HEK293 (cell line): ENCODE results near the gene APRT.
A peak's percentile ranks its signal among the peaks of the same experiment; 100 is the strongest.

Source experiments
- CTCF ChIA-PET: fragments of 350-600 bp; formaldehyde crosslinking; extraction: SDS; loops from one replicate; lab custom pipeline; 2021; ENCODE audit warnings: antibody characterized with exemption; lab: Yijun Ruan, JAX
- POLR2A ChIA-PET: fragments of 300-600 bp; formaldehyde crosslinking; extraction: SDS; loops from one replicate; lab custom pipeline; 2020; ENCODE audit warnings: antibody characterized with exemption, inconsistent platforms; lab: Yijun Ruan, JAX
- H3K27ac ChIP-seq: fragments of 200-500 bp; sonication (Bioruptor generic); 2 replicates; pipeline ENCODE4 v1.5.1; 2014; ENCODE audit warnings: low read depth, low read length, control low read depth, inconsistent platforms; ENCODE audit errors: extremely low read depth
- H3K36me3 ChIP-seq, 2 experiments: fragments of 200-500 bp in 1 of 2; sonication (Bioruptor generic) in 1 of 2; 1 replicate in 1 of 2; 2 replicates in 1 of 2; pipeline ENCODE4 v1.5.1; 2014 to 2017; ENCODE audit warnings: inconsistent platforms in 2 of 2, low read length in 2 of 2; ENCODE audit not compliant: control insufficient read depth in 2 of 2, insufficient read depth in 1 of 2
- H3K4me1 ChIP-seq: fragments of 200-500 bp; sonication (Bioruptor generic); 2 replicates; pipeline ENCODE4 v1.5.1; 2014; ENCODE audit warnings: mild to moderate bottlenecking, low read length, inconsistent platforms; ENCODE audit not compliant: control insufficient read depth, insufficient read depth
- H3K4me3 ChIP-seq: 2 replicates; pipeline ENCODE4 v1.5.1; 2011; ENCODE audit warnings: low read depth, mild to moderate bottlenecking, control low read depth, low read length, moderate library complexity
- H3K9me3 ChIP-seq: fragments of 200-500 bp; sonication (Bioruptor generic); 2 replicates; pipeline ENCODE4 v1.5.1; 2014; ENCODE audit warnings: low read depth, low read length, inconsistent platforms; ENCODE audit not compliant: control insufficient read depth, insufficient read depth
- EGR2 ChIP-seq: fragments of 450-650 bp; formaldehyde crosslinking; IDR thresholded peaks from 2 replicates; pipeline ENCODE4 v1.5.1; 2016; ENCODE audit warnings: low read depth, missing biosample characterization, missing genetic modification characterization
- FEZF1 ChIP-seq: fragments of 450-650 bp; formaldehyde crosslinking; IDR thresholded peaks from 2 replicates; pipeline ENCODE4 v1.5.1; 2016; ENCODE audit warnings: missing biosample characterization, missing genetic modification characterization
- IKZF3 ChIP-seq: fragments of 450-650 bp; IDR thresholded peaks from 2 replicates; pipeline ENCODE4 v1.5.0; 2018; ENCODE audit warnings: missing biosample characterization, mild to moderate bottlenecking, missing genetic modification characterization, moderate library complexity
- KLF10 ChIP-seq: fragments of 450-650 bp; IDR thresholded peaks from 2 replicates; pipeline ENCODE4 v1.5.1; 2018; ENCODE audit warnings: missing biosample characterization, mild to moderate bottlenecking, missing genetic modification characterization
- KLF17 ChIP-seq: fragments of 450-650 bp; formaldehyde crosslinking; IDR thresholded peaks from 2 replicates; pipeline ENCODE4 v1.5.1; 2016; ENCODE audit warnings: missing biosample characterization, missing genetic modification characterization
- KLF8 ChIP-seq: fragments of 450-650 bp; formaldehyde crosslinking; IDR thresholded peaks from 2 replicates; pipeline ENCODE4 v1.5.1; 2016; ENCODE audit warnings: missing biosample characterization, missing genetic modification characterization
- KLF9 ChIP-seq: fragments of 450-650 bp; formaldehyde crosslinking; IDR thresholded peaks from 2 replicates; pipeline ENCODE4 v1.5.1; 2016; ENCODE audit warnings: missing biosample characterization, missing genetic modification characterization, low read depth
- OSR2 ChIP-seq: fragments of 450-650 bp; formaldehyde crosslinking; IDR thresholded peaks from 2 replicates; pipeline ENCODE4 v1.5.1; 2016; ENCODE audit warnings: missing biosample characterization, missing genetic modification characterization
- WT1 ChIP-seq: fragments of 450-650 bp; formaldehyde crosslinking; IDR thresholded peaks from 2 replicates; pipeline ENCODE4 v1.5.1; 2016; ENCODE audit warnings: missing biosample characterization, missing genetic modification characterization
- YY2 ChIP-seq: fragments of 450-650 bp; formaldehyde crosslinking; IDR thresholded peaks from 2 replicates; pipeline ENCODE4 v1.5.1; 2016; ENCODE audit warnings: missing biosample characterization, missing genetic modification characterization
- ZBTB10 ChIP-seq: fragments of 450-650 bp; formaldehyde crosslinking; IDR thresholded peaks from 2 replicates; pipeline ENCODE4 v1.5.1; 2016; ENCODE audit warnings: missing biosample characterization, missing genetic modification characterization
- ZBTB17 ChIP-seq: fragments of 450-650 bp; formaldehyde crosslinking; IDR thresholded peaks from 2 replicates; pipeline ENCODE4 v1.5.1; 2016; ENCODE audit warnings: missing biosample characterization, missing genetic modification characterization
- ZFHX2 ChIP-seq: fragments of 450-650 bp; formaldehyde crosslinking; conservative IDR thresholded peaks from 2 replicates; pipeline ENCODE4 v1.5.1; 2016; ENCODE audit warnings: missing biosample characterization, missing genetic modification characterization
- ZNF223 ChIP-seq: fragments of 450-650 bp; formaldehyde crosslinking; IDR thresholded peaks from 2 replicates; pipeline ENCODE4 v1.5.1; 2016; ENCODE audit warnings: missing biosample characterization, missing genetic modification characterization
- ZNF324 ChIP-seq: fragments of 450-650 bp; formaldehyde crosslinking; IDR thresholded peaks from 2 replicates; pipeline ENCODE4 v1.5.1; 2016; ENCODE audit warnings: missing biosample characterization, missing genetic modification characterization
- ZNF335 ChIP-seq: fragments of 450-650 bp; formaldehyde crosslinking; conservative IDR thresholded peaks from 2 replicates; pipeline ENCODE4 v1.5.1; 2016; ENCODE audit warnings: missing biosample characterization, missing genetic modification characterization
- ZNF341 ChIP-seq: fragments of 450-650 bp; formaldehyde crosslinking; IDR thresholded peaks from 2 replicates; pipeline ENCODE4; 2016; ENCODE audit warnings: low read depth, missing biosample characterization, missing genetic modification characterization
- ZNF366 ChIP-seq: fragments of 450-650 bp; formaldehyde crosslinking; conservative IDR thresholded peaks from 2 replicates; pipeline ENCODE4 v1.5.1; 2016; ENCODE audit warnings: missing biosample characterization, missing genetic modification characterization
- ZNF48 ChIP-seq: fragments of 450-650 bp; formaldehyde crosslinking; IDR thresholded peaks from 2 replicates; pipeline ENCODE4 v1.5.1; 2016; ENCODE audit warnings: missing biosample characterization, missing genetic modification characterization
- ZNF555 ChIP-seq: fragments of 450-650 bp; formaldehyde crosslinking; conservative IDR thresholded peaks from 2 replicates; pipeline ENCODE4 v1.5.1; 2017; ENCODE audit warnings: missing biosample characterization, mild to moderate bottlenecking, missing genetic modification characterization, inconsistent platforms
- ZNF830 ChIP-seq: fragments of 450-650 bp; IDR thresholded peaks from 2 replicates; pipeline ENCODE4 v1.5.0; 2018; ENCODE audit warnings: missing biosample characterization, missing genetic modification characterization, low read depth, mild to moderate bottlenecking, moderate library complexity
- ZNF843 ChIP-seq: fragments of 450-650 bp; formaldehyde crosslinking; IDR thresholded peaks from 2 replicates; pipeline ENCODE4 v1.5.1; 2016; ENCODE audit warnings: missing biosample characterization, missing genetic modification characterization
- ZSCAN23 ChIP-seq: fragments of 450-650 bp; formaldehyde crosslinking; IDR thresholded peaks from 2 replicates; pipeline ENCODE4 v1.5.1; 2016; ENCODE audit warnings: missing biosample characterization, missing genetic modification characterization
- ZSCAN30 ChIP-seq: fragments of 450-650 bp; IDR thresholded peaks from 2 replicates; pipeline ENCODE4 v1.5.1; 2018; ENCODE audit warnings: missing biosample characterization, mild to moderate bottlenecking, missing genetic modification characterization, moderate library complexity
- TF ChIP-seq, protein P1 (sequence below): fragments of 450-650 bp; formaldehyde crosslinking; conservative IDR thresholded peaks from 2 replicates; pipeline ENCODE4 v1.5.1; 2016; ENCODE audit warnings: low read depth, missing biosample characterization, missing genetic modification characterization
- TF ChIP-seq, protein P2 (sequence below): fragments of 450-650 bp; formaldehyde crosslinking; IDR thresholded peaks from 2 replicates; pipeline ENCODE4 v1.5.1; 2016; ENCODE audit warnings: missing biosample characterization, missing genetic modification characterization

Gene APRT

GRCh38 chr16:88771294-88771772 lies 40.4 kb downstream of the APRT start (continued):
- TF ChIP-seq, protein P1, sequence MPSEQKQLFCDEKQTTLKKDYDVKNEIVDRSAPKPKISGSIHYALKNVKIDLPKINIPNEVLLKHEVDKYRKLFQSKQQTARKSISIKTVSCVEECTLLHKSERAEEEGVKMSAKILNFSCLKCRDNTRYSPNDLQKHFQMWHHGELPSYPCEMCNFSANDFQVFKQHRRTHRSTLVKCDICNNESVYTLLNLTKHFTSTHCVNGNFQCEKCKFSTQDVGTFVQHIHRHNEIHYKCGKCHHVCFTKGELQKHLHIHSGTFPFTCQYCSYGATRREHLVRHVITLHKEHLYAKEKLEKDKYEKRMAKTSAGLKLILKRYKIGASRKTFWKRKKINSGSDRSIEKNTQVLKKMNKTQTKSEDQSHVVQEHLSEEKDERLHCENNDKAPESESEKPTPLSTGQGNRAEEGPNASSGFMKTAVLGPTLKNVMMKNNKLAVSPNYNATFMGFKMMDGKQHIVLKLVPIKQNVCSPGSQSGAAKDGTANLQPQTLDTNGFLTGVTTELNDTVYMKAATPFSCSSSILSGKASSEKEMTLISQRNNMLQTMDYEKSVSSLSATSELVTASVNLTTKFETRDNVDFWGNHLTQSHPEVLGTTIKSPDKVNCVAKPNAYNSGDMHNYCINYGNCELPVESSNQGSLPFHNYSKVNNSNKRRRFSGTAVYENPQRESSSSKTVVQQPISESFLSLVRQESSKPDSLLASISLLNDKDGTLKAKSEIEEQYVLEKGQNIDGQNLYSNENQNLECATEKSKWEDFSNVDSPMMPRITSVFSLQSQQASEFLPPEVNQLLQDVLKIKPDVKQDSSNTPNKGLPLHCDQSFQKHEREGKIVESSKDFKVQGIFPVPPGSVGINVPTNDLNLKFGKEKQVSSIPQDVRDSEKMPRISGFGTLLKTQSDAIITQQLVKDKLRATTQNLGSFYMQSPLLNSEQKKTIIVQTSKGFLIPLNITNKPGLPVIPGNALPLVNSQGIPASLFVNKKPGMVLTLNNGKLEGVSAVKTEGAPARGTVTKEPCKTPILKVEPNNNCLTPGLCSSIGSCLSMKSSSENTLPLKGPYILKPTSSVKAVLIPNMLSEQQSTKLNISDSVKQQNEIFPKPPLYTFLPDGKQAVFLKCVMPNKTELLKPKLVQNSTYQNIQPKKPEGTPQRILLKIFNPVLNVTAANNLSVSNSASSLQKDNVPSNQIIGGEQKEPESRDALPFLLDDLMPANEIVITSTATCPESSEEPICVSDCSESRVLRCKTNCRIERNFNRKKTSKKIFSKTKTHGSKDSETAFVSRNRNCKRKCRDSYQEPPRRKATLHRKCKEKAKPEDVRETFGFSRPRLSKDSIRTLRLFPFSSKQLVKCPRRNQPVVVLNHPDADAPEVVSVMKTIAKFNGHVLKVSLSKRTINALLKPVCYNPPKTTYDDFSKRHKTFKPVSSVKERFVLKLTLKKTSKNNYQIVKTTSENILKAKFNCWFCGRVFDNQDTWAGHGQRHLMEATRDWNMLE (tag by site-specific recombination) = no peak
- no peak for TF ChIP-seq ZNF341
- no peak for TF ChIP-seq ZNF555 (tag by site-specific recombination)
- no peak for TF ChIP-seq ZNF830 (tag by site-specific recombination)
- 0 out of 2 replicates have a peak, but pooled peaks have one; percentile 8 for TF ChIP-seq ZBTB10 (tag by site-specific recombination)
- 0 out of 2 replicates have a peak, but pooled peaks have one; percentile 6 for TF ChIP-seq KLF17 (tag by site-specific recombination)
- no peak for TF ChIP-seq ZNF48 (tag by site-specific recombination)

GRCh38 chr16:88770461-88771293 lies 41.1 kb downstream of the APRT start:
- CTCF ChIA-PET = interaction anchor here (0.6 to 9.2 kb wide), 5 partner anchors 23 to 399 kb away, joined by 3 to 58 read pairs (median 4); no protein-coding TSS in a partner anchor
- peaks cover 36% of the 10 kb centered on the region for H3K4me1 ChIP-seq
- no peaks in the 10 kb centered on the region for H3K9me3 ChIP-seq
- peak overlapping the region; percentile 80 for H3K27ac ChIP-seq
- peak overlapping the region; percentile 17 for H3K4me3 ChIP-seq
- no peaks in the 10 kb centered on the region for H3K36me3 ChIP-seq
- POLR2A ChIA-PET = interaction anchor here (0.5 to 6.8 kb wide), 14 partner anchors 8 to 98 kb away, joined by 3 to 97 read pairs (median 5); partner anchors contain the start of genes APRT and PIEZO1
- TF ChIP-seq ZFHX2 (peak; percentile 90), ZSCAN30 (tag by site-specific recombination) (peak; percentile 25; the same call in 1 of the 2 replicates), FEZF1 (peak; percentile 65), ZSCAN23 (tag by site-specific recombination) (no peak), EGR2 (tag by site-specific recombination) (peak; percentile 84), ZNF324 (peak; percentile 53), ZNF366 (tag by site-specific recombination) (peak; percentile 49), KLF8 (tag by site-specific recombination) (peak; percentile 69), ZNF335 (peak; percentile 38), ZBTB17 (tag by site-specific recombination) (peak; percentile 86), KLF9 (peak; percentile 77; the same call in 1 of the 2 replicates), ZNF843 (tag by site-specific recombination) (peak; percentile 75; the same call in 1 of the 2 replicates), KLF10 (tag by site-specific recombination) (peak; percentile 56), IKZF3 (tag by site-specific recombination) (peak; percentile 64), ZNF223 (tag by site-specific recombination) (no peak), OSR2 (tag by site-specific recombination) (peak; percentile 85), WT1 (tag by site-specific recombination) (peak; percentile 54), YY2 (tag by site-specific recombination) (no peak)
- TF ChIP-seq, protein P2, sequence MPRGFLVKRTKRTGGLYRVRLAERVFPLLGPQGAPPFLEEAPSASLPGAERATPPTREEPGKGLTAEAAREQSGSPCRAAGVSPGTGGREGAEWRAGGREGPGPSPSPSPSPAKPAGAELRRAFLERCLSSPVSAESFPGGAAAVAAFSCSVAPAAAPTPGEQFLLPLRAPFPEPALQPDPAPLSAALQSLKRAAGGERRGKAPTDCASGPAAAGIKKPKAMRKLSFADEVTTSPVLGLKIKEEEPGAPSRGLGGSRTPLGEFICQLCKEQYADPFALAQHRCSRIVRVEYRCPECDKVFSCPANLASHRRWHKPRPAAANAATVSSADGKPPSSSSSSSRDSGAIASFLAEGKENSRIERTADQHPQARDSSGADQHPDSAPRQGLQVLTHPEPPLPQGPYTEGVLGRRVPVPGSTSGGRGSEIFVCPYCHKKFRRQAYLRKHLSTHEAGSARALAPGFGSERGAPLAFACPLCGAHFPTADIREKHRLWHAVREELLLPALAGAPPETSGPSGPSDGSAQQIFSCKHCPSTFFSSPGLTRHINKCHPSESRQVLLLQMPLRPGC (tag by site-specific recombination) = peak; percentile 71; the same call in 1 of the 2 replicates
